Measurements from ENCODE around the gene CMTR1.

Gene CMTR1

GRCh38 chr6:37491830-37492208 lies 58.8 kb downstream of the CMTR1 start:
- no peak overlapping the region for H3K4me3 ChIP-seq (ENCODE audit: low read length)
- DNase-seq (ENCODE audit: low read depth), result no peak
- TF ChIP-seq CTCF (conservative IDR thresholded peaks at IDR 0.05; ENCODE audit: low read depth, low read length), result no peak

GRCh38 chr6:37492236-37492972 lies 59.4 kb downstream of the CMTR1 start:
- TF ChIP-seq CTCF (conservative IDR thresholded peaks at IDR 0.05; ENCODE audit: low read depth, low read length), result no peak
- H3K4me3 ChIP-seq (ENCODE audit: low read length), result no peak overlapping the region
- no peak for DNase-seq (ENCODE audit: low read depth)

GRCh38 chr6:37492991-37493660 lies 60.1 kb downstream of the CMTR1 start:
- no peak for TF ChIP-seq CTCF (conservative IDR thresholded peaks at IDR 0.05; ENCODE audit: low read depth, low read length)
- H3K4me3 ChIP-seq (ENCODE audit: low read length), result no peak overlapping the region

GRCh38 chr6:37493661-37493995 lies 60.6 kb downstream of the CMTR1 start:
- DNase-seq (ENCODE audit: low read depth), result no peak
- no peak overlapping the region for H3K4me3 ChIP-seq (ENCODE audit: low read length)
- TF ChIP-seq CTCF (conservative IDR thresholded peaks at IDR 0.05; ENCODE audit: low read depth, low read length), result no peak

More at GRCh38 chr6:37492991-37493660, 60.1 kb downstream of the CMTR1 start:
- DNase-seq (ENCODE audit: low read depth), result peak; percentile 16

- DNase-seq (ENCODE audit: low read depth), result no peak
- TF ChIP-seq CTCF (conservative IDR thresholded peaks at IDR 0.05; ENCODE audit: low read depth, low read length), result no peak
- H3K4me3 ChIP-seq (ENCODE audit: low read length), result no peak overlapping the region
Measured at GRCh38 chr6:37495244-37495934, 62.4 kb downstream of the CMTR1 start.

- TF ChIP-seq CTCF (conservative IDR thresholded peaks at IDR 0.05; ENCODE audit: low read depth, low read length), result no peak
- no peak overlapping the region for H3K4me3 ChIP-seq (ENCODE audit: low read length)
- no peak for DNase-seq (ENCODE audit: low read depth)
Measured at GRCh38 chr6:37496951-37497885, 64.2 kb downstream of the CMTR1 start.

Measured in retinal pigment epithelial cell (primary cell).